ENCODE results near the gene METTL9. TPM values are rescaled to one million over a fixed set of nuclear protein-coding genes. Genes with fewer than 3 reads are reported as not detected.
"Not testable (repeated sequence)": the region's sequence is repeated elsewhere in the genome, so short reads cannot be mapped to it uniquely, and the experiment has no call there.

The METTL9 gene
- 218 and 323 TPM in 2 replicates for total RNA-seq (2012; rRNA removed)

DNA sequence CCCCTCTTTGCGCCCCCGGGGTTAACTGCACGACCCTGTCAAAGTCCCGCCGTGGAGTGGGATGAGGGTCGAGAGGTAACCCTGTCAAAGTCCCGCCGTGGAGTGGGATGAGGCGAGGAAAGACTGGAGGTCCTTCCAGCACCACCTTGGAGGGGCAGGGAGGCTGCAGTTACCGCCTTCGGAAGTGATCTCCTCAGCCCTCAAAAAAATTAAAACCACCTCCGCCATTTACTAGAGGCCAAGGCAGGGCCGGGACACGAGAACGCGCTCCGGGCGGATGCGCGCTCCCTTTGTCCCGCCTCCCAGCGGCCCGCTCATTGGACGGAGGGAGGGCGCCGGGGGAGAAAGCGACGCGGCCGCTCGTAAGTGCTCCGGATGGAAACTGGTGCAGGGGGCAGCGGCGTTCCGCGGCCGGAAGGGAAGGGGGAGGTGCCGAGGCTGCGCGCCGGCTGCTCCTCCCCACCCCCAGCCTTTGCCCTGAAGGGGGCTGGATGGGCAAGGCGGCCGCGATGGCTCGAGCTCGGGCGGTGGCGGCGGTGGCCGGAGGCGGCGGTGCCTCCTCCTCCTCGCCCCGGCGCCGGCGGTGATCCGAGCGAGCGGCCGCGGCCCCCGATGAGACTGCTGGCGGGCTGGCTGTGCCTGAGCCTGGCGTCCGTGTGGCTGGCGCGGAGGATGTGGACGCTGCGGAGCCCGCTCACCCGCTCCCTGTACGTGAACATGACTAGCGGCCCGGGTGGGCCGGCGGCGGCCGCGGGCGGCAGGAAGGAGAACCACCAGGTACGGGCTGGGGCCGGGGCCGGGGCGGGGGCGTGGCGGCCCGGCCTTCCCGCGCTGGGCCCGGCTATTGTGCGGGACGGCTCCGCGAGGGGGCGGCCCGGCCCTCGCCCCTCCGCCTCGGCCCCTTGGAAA lies at the start of gene METTL9:
TSS of gene METTL9 (plus strand) at position 456 of the 909 bp plus-strand sequence. CDS start at position 613, 157 bp downstream.
- H3K4me2 ChIP-seq (ENCODE audit: low read length), result peak within 1 kb of the TSS; percentile 99
- H3K36me3 ChIP-seq (ENCODE audit: insufficient read depth, low read length), result peaks cover 5% of the 10 kb centered on the region
- H3K4me1 ChIP-seq (ENCODE audit: control insufficient read depth, insufficient read depth, low read length), result peaks cover 42% of the 10 kb centered on the region
- H3K27me3 ChIP-seq (ENCODE audit: control insufficient read depth, insufficient read depth, low read length), result no peaks in the 10 kb centered on the region
- H3K9ac ChIP-seq (ENCODE audit: low read depth, low read length), result peak within 1 kb of the TSS; percentile 94
- no peaks in the 10 kb centered on the region for H3K9me3 ChIP-seq (replicated peaks; ENCODE audit: low read length)
- H3K4me3 ChIP-seq (ENCODE audit: low read length), result peak within 1 kb of the TSS; percentile 86

DNA sequence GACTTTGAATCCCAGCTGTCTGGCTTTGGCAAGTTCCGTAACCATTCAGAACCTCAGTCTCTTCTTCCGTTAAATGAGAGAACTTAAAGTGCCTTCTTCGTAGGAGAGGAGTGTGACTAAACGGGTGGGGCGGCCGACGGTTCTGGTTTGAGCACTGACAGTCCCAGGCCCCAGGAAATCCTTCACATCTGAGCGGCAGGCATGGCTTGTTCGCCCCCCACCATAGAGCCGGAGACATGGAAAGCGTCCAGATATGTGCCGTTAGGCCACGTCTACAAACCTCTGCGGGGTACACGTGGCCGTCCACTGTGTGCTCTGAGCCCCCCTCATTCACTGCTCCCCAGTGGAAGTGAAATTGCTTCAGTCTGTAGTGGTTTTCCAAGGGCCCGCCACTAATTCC lies 49.4 kb upstream of the METTL9 start:
- not testable (repeated sequence) for H3K4me2 ChIP-seq (ENCODE audit: low read length); H3K27me3 ChIP-seq (ENCODE audit: control insufficient read depth, insufficient read depth, low read length); H3K36me3 ChIP-seq (ENCODE audit: insufficient read depth, low read length); H3K9ac ChIP-seq (ENCODE audit: low read depth, low read length); H3K4me1 ChIP-seq (ENCODE audit: control insufficient read depth, insufficient read depth, low read length); H3K4me3 ChIP-seq (ENCODE audit: low read length); H3K9me3 ChIP-seq (replicated peaks; ENCODE audit: low read length)

DNA sequence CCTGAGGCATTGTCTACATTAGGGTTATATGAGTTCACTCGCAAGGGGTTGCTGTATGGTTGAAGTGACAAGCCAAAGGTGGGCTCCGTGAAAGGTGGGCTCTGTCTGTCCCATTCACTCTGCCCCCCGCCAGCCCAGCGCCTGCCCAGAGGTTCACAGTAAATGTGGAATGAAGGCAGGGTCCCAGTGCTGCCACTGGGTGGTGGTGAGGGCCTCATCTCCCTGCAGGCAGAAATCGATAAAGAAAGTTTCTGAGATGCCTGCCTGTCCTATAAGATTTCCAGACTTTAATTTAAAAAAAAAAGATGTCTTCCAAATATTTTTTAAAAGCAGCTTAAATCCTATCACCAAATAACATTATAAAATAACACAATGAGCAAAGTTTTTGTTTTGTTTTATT lies 48.9 kb upstream of the METTL9 start:
- H3K9ac ChIP-seq (ENCODE audit: low read depth, low read length); H3K27me3 ChIP-seq (ENCODE audit: control insufficient read depth, insufficient read depth, low read length); H3K36me3 ChIP-seq (ENCODE audit: insufficient read depth, low read length); H3K9me3 ChIP-seq (replicated peaks; ENCODE audit: low read length); H3K4me1 ChIP-seq (ENCODE audit: control insufficient read depth, insufficient read depth, low read length); H3K4me3 ChIP-seq (ENCODE audit: low read length); H3K4me2 ChIP-seq (ENCODE audit: low read length): not testable (repeated sequence)

DNA sequence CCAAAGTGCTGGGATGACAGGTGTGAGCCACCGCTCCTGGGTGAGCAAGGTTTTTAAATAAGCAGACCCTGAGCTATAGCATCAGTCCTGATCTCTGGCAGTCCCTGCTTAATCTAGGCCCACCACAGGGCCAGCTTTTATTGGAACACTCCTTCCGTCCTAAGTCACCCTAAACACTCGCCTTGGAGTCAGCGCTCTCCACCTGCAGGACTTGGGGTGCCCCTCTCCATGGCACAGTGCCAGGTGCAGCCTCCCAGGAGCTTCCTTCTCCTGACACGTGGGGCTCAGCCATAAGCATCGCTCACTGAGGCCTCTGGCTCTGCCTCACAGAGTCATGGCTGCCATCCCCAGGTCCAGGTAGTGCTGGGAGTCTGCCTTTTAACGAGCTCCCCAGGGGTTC lies 48.3 kb upstream of the METTL9 start:
- not testable (repeated sequence) for H3K36me3 ChIP-seq (ENCODE audit: insufficient read depth, low read length); H3K4me3 ChIP-seq (ENCODE audit: low read length); H3K27me3 ChIP-seq (ENCODE audit: control insufficient read depth, insufficient read depth, low read length)

DNA sequence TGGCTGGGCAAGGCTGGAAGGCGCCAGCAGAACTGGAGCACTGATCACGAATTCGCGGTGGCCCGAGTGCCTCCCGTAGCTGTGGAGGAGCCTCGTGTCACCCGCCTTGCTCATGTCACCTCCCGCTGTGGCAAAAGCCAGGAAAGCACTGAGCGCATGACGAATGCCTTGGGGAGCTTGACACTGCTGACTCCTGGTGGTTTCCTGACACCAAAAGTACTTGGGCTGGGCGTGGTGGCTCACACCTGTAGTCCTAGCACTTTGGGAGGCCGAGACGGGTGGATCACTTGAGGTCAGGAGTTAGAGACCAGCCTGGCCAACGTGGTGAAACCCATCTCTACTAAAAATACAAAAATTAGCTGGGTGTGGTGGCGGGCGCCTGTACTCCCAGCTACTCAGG lies 47.8 kb upstream of the METTL9 start:
- not testable (repeated sequence) for H3K4me3 ChIP-seq (ENCODE audit: low read length); H3K27me3 ChIP-seq (ENCODE audit: control insufficient read depth, insufficient read depth, low read length); H3K4me2 ChIP-seq (ENCODE audit: low read length); H3K9me3 ChIP-seq (replicated peaks; ENCODE audit: low read length); H3K9ac ChIP-seq (ENCODE audit: low read depth, low read length); H3K36me3 ChIP-seq (ENCODE audit: insufficient read depth, low read length)
- peaks cover 14% of the 10 kb centered on the region for H3K4me1 ChIP-seq (ENCODE audit: control insufficient read depth, insufficient read depth, low read length)

More for the DNA sequence above, 48.3 kb upstream of the METTL9 start:
- H3K4me1 ChIP-seq (ENCODE audit: control insufficient read depth, insufficient read depth, low read length); H3K9ac ChIP-seq (ENCODE audit: low read depth, low read length); H3K4me2 ChIP-seq (ENCODE audit: low read length); H3K9me3 ChIP-seq (replicated peaks; ENCODE audit: low read length): not testable (repeated sequence)

DNA sequence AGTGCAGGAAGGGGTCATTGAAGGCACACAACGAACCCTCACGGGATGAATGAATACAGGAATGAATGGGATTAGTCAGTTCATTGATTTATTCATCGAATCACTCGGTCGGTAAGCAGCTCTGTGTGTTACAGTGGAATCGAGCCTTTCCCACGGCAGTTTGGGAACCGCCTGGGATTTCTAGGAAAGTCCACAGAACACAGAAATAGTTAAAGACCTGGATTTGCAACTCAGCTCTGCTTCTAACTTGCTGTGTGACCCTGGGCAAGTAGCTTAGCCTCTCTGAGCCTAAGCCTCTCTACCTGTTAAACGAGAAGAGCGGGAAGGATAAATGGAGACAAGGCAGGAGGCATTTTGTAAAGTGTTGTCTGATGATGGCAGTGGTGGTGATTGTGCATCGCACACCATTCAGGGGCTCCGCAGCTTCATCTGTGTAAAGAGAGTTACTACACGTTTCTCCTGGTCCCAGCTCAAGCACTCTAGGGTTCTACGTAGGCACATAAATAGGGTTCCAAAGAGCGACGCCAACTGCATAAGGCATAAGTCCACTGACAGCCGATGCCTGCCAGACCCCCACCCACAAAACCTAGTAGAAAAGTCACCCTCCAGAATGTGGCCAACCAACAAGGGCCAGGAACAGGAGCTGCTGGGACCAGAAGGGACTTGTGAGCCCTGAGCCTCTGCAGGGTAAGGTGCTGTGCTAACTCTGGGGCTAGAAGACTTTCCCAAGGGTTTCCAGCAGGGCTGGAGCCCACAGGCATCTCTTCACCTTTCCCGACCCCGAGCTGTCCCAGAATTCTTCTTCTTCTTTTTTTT lies 45.7 kb upstream of the METTL9 start:
- H3K9me3 ChIP-seq (replicated peaks; ENCODE audit: low read length); H3K4me2 ChIP-seq (ENCODE audit: low read length); H3K36me3 ChIP-seq (ENCODE audit: insufficient read depth, low read length); H3K27me3 ChIP-seq (ENCODE audit: control insufficient read depth, insufficient read depth, low read length); H3K4me3 ChIP-seq (ENCODE audit: low read length); H3K9ac ChIP-seq (ENCODE audit: low read depth, low read length): not testable (repeated sequence)
- peaks cover 20% of the 10 kb centered on the region for H3K4me1 ChIP-seq (ENCODE audit: control insufficient read depth, insufficient read depth, low read length)

DNA sequence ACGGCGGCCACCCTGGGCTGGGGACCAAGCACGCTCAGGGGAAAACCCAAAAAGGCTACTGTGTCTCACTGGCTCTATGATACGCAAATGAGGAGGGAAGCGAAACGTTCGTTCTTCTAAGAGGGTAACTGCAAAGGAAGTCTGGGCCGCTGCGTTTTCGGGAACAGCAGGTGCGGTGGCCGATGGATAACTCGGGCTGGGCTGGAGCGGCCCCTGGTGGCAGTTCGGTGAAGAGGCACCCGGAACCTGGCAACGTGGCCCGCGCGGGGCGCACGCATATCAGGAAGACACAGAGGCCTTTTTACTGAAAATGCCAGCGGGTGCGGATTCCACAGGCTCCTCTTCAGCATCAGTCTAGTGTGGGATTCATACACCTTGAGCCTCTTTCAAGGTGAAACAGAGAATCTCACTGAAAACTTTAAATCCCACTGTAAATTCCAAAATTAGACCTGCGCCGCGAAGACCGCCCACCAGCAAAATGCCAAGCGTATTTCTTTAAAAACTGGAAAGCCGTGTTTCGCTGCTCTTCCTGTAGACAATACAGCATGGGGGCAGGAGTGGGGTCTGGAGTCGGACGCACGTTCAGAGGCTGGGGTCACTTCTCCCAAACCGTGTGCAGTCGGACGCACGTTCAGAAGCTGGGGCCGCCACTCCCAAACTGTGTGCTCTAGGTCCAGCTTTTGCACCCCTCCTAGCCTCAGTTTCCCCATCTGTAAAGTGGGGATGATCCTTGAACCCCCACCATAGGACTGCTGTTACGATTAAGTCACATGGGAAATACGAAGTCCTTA lies 44.4 kb upstream of the METTL9 start:
- peak overlapping the region; percentile 78 for H3K4me2 ChIP-seq (ENCODE audit: low read length)
- peaks cover 7% of the 10 kb centered on the region for H3K27me3 ChIP-seq (ENCODE audit: control insufficient read depth, insufficient read depth, low read length)
- H3K9ac ChIP-seq (ENCODE audit: low read depth, low read length), result peak overlapping the region; percentile 60
- no peaks in the 10 kb centered on the region for H3K9me3 ChIP-seq (replicated peaks; ENCODE audit: low read length)
- peak overlapping the region; percentile 33 for H3K4me3 ChIP-seq (ENCODE audit: low read length)
- peaks cover 18% of the 10 kb centered on the region for H3K4me1 ChIP-seq (ENCODE audit: control insufficient read depth, insufficient read depth, low read length)
- H3K36me3 ChIP-seq (ENCODE audit: insufficient read depth, low read length), result no peaks in the 10 kb centered on the region

DNA sequence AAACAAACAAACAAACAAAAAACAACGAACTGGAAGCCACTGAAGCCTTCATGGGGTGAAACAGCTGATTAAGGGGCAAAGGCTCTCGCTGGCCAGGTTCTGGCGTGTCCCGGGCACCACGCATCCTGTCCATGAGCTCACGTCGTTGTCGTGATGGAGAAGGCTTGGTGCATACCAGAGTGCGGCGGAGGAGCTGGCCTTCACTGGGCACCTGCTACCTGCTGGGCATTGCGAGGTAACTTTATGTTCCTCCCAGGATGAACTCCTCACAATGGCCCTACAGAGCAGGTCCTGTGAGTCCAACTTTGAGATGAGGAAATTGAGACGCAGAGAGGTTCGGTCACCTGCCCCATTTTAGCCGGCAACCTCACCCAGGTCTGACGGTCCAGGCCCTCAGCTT lies 43.8 kb upstream of the METTL9 start:
- peaks cover 17% of the 10 kb centered on the region for H3K4me1 ChIP-seq (ENCODE audit: control insufficient read depth, insufficient read depth, low read length)
- not testable (repeated sequence) for H3K9ac ChIP-seq (ENCODE audit: low read depth, low read length); H3K9me3 ChIP-seq (replicated peaks; ENCODE audit: low read length); H3K36me3 ChIP-seq (ENCODE audit: insufficient read depth, low read length); H3K27me3 ChIP-seq (ENCODE audit: control insufficient read depth, insufficient read depth, low read length); H3K4me3 ChIP-seq (ENCODE audit: low read length); H3K4me2 ChIP-seq (ENCODE audit: low read length)

DNA sequence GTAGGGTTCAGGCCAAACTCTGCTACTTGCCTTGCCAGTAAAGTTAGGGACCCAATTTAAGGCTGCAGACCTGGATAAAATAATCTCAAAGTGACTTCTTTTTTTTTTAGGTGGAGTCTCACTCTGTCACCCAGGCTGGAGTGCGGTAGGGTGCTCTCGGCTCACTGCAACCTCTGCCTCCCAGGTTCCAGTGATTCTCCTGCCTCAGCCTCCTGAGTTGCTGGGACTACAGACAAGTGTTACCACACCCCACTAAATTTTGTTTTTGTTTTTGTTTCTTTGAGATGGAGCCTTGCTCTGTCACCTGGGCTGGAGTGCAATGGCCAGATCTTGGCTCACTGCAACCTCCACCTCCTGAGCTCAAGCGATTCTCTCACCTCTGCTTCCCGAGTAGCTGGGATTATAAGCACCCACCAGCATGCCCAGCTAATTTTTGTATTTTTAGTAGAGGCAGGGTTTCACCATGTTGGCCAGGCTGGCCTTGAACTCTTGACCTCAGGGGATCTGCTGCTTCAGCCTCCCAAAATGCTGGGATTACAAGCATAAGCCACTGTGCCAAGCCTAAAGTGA lies 43.3 kb upstream of the METTL9 start:
- H3K9ac ChIP-seq (ENCODE audit: low read depth, low read length), result peak overlapping the region; percentile 23
- peak overlapping the region; percentile 57 for H3K4me2 ChIP-seq (ENCODE audit: low read length)
- not testable (repeated sequence) for H3K4me3 ChIP-seq (ENCODE audit: low read length); H3K9me3 ChIP-seq (replicated peaks; ENCODE audit: low read length); H3K36me3 ChIP-seq (ENCODE audit: insufficient read depth, low read length); H3K27me3 ChIP-seq (ENCODE audit: control insufficient read depth, insufficient read depth, low read length)
- H3K4me1 ChIP-seq (ENCODE audit: control insufficient read depth, insufficient read depth, low read length), result peaks cover 17% of the 10 kb centered on the region

DNA sequence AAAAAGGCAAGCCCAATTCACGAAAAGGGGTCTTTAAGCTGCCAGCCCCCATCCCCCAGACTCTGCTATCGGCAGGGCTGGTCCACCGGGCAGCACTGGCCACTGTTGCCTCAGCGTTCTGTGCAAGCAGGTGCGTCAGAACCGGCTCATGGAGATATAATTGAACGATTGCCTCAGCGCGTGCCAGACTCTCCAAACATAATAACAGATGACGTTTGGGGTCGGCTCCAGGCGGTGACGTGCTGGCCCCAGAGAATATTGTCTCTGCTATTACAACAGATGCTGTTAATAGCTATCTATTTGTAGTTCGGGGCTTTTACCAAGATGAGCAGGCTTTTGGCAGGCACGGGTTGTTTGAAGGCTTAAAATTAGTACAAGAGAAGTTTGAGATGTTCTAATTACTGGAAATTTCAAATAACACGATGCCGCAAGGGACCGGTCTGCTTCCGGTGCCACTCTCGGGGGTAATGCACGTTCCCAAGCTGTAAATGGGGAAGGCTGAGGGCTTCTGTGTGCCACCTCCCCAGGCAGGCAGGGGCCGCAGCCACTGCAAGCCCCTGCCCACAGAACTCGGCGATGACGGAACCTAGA lies 42.6 kb upstream of the METTL9 start:
- H3K27me3 ChIP-seq (ENCODE audit: control insufficient read depth, insufficient read depth, low read length); H3K36me3 ChIP-seq (ENCODE audit: insufficient read depth, low read length); H3K9me3 ChIP-seq (replicated peaks; ENCODE audit: low read length): not testable (repeated sequence)
- Histone ChIP-seq H3K4me3 (ENCODE audit: low read length) (peak overlapping the region; percentile 40), H3K4me1 (ENCODE audit: control insufficient read depth, insufficient read depth, low read length) (peaks cover 17% of the 10 kb centered on the region), H3K9ac (ENCODE audit: low read depth, low read length) (peak overlapping the region; percentile 57), H3K4me2 (ENCODE audit: low read length) (peak overlapping the region; percentile 72)

DNA sequence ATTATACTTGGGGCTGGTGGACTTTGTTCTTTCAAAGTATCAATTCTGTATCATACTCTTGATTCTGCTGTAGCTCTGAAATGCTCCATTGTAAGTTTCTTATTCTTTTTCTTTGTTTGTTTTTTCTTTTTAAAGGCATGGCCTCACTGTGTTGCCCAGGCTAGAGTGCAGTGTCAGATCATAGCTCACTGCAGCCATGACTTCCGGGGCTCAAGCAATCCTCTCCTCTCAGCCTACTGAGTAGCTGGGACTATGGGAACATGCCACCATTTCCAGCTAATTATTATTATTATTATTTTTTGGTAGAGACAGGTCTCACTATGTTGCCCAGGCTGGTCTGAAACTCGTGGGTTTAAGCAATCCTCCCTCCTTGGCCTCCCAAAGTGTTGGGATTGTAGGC lies 38.9 kb upstream of the METTL9 start:
- Histone ChIP-seq H3K4me1 (ENCODE audit: control insufficient read depth, insufficient read depth, low read length) (peaks cover 11% of the 10 kb centered on the region), H3K9me3 (replicated peaks; ENCODE audit: low read length) (no peaks in the 10 kb centered on the region), H3K4me2 (ENCODE audit: low read length) (no peak overlapping the region), H3K36me3 (ENCODE audit: insufficient read depth, low read length) (no peaks in the 10 kb centered on the region), H3K9ac (ENCODE audit: low read depth, low read length) (no peak overlapping the region), H3K4me3 (ENCODE audit: low read length) (no peak overlapping the region), H3K27me3 (ENCODE audit: control insufficient read depth, insufficient read depth, low read length) (no peaks in the 10 kb centered on the region)
